Measurements from ENCODE around the gene PRKD1.

DNA sequence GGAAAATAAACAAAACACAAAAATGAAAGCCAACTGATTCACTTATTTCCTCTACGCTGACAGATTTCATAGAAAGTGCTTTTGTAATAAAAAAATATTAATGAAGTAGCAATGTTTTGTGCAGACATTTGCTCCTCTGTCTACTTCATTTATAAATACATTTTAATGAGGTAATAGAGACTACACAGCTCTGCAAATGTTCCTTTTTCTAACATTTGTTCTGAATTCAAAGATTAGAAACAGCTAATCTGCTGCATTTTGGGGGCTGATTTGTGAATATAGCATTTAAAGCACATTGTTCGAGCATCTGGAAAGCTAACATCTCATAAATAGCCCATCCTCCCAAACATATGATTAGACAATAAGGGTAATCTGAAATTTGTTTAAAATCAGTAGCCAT is 97.8 kb downstream of the PRKD1 start:
- TF ChIP-seq, protein P1, sequence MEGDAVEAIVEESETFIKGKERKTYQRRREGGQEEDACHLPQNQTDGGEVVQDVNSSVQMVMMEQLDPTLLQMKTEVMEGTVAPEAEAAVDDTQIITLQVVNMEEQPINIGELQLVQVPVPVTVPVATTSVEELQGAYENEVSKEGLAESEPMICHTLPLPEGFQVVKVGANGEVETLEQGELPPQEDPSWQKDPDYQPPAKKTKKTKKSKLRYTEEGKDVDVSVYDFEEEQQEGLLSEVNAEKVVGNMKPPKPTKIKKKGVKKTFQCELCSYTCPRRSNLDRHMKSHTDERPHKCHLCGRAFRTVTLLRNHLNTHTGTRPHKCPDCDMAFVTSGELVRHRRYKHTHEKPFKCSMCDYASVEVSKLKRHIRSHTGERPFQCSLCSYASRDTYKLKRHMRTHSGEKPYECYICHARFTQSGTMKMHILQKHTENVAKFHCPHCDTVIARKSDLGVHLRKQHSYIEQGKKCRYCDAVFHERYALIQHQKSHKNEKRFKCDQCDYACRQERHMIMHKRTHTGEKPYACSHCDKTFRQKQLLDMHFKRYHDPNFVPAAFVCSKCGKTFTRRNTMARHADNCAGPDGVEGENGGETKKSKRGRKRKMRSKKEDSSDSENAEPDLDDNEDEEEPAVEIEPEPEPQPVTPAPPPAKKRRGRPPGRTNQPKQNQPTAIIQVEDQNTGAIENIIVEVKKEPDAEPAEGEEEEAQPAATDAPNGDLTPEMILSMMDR (IDR thresholded peaks at IDR 0.05), result no peak
- TF ChIP-seq POLR2A (IDR thresholded peaks at IDR 0.05), result no peak
